Measurements from ENCODE around the gene ACAN.

DNA sequence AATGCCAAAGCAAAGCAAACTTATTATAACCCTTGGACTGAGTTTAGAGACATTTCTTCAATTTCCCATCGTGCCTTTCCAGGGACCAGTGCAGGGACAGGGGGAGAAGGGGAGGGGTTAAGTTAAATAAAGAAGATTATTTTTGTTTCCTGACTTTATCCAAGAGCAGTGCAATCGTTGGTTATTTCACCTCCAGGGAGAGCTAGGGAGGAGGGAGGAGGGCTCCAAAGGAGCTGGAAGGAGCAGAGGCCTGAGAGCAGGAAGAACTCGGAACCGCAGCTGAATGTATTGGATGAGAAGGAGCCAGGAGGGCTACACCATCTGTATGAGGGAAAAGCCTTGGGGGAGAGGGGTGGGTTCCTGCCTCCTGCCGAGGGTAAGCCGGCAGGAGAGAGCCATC, 71.4 kb downstream of the ACAN start:
- no peak for TF ChIP-seq TAF1 (IDR thresholded peaks at IDR 0.05; ENCODE audit: borderline replicate concordance, insufficient read depth, low read length)
- TF ChIP-seq SIN3A (IDR thresholded peaks at IDR 0.05; ENCODE audit: borderline replicate concordance, insufficient read depth, low read length) = no peak

Data from PFSK-1 (cell line).